GM19397 (cell line): Measurements from ENCODE around the gene ADGRL2.

Experiments used
- ATAC-seq: cut with Tn5 transposase; IDR thresholded peaks from one replicate; pipeline ENCODE4 v1.9.1; 2021; ENCODE audit warnings: mild to moderate bottlenecking, moderate library complexity; ENCODE audit not compliant: unreplicated experiment

Gene ADGRL2

GRCh38 chr1:81805537-81806431 is 5.0 kb downstream of the ADGRL2 start:
- ATAC-seq: no peak

- ATAC-seq: no peak
These were observed 5.7 kb downstream of the ADGRL2 start for GRCh38 chr1:81806432-81806770.

- no peak for ATAC-seq
These were observed 8.0 kb downstream of the ADGRL2 start for GRCh38 chr1:81808760-81809159.

- no peak for ATAC-seq
These were observed 9.1 kb downstream of the ADGRL2 start for GRCh38 chr1:81809808-81810207.

GRCh38 chr1:81811757-81812371 is 11.1 kb downstream of the ADGRL2 start:
- ATAC-seq: no peak

- ATAC-seq: no peak
These were observed 12.0 kb downstream of the ADGRL2 start for GRCh38 chr1:81812712-81813111.

- ATAC-seq: no peak
These were observed 13.0 kb downstream of the ADGRL2 start for GRCh38 chr1:81813691-81814090.

GRCh38 chr1:81819613-81820012 is 18.9 kb downstream of the ADGRL2 start:
- ATAC-seq: no peak

GRCh38 chr1:81820765-81821164 is 20.0 kb downstream of the ADGRL2 start:
- no peak for ATAC-seq

- ATAC-seq: no peak
These were observed 22.3 kb downstream of the ADGRL2 start for GRCh38 chr1:81823082-81823481.

GRCh38 chr1:81824759-81825158 is 24.0 kb downstream of the ADGRL2 start:
- no peak for ATAC-seq

- ATAC-seq: no peak
These were observed 27.2 kb downstream of the ADGRL2 start for GRCh38 chr1:81827942-81828341.

GRCh38 chr1:81832573-81832972 is 31.8 kb downstream of the ADGRL2 start:
- ATAC-seq: no peak

- ATAC-seq: no peak
These were observed 33.0 kb downstream of the ADGRL2 start for GRCh38 chr1:81833722-81834121.

GRCh38 chr1:81834268-81834667 is 33.5 kb downstream of the ADGRL2 start:
- no peak for ATAC-seq

GRCh38 chr1:81834921-81835698 is 34.4 kb downstream of the ADGRL2 start:
- no peak for ATAC-seq

- no peak for ATAC-seq
These were observed 35.4 kb downstream of the ADGRL2 start for GRCh38 chr1:81836007-81836626.

- no peak for ATAC-seq
These were observed 38.0 kb downstream of the ADGRL2 start for GRCh38 chr1:81838600-81839218.

- ATAC-seq: no peak
These were observed 40.1 kb downstream of the ADGRL2 start for GRCh38 chr1:81840805-81841204.

GRCh38 chr1:81841795-81842194 is 41.1 kb downstream of the ADGRL2 start:
- no peak for ATAC-seq

GRCh38 chr1:81844477-81844876 is 43.7 kb downstream of the ADGRL2 start:
- no peak for ATAC-seq
